Heart left ventricle (tissue), 16 donors: ENCODE data around the gene KIF26A. TPM values are rescaled to one million over a fixed set of nuclear protein-coding genes. Genes with fewer than 3 reads are reported as not detected.

Experiments used
- ATAC-seq, 4 donors: fragments of 200-7000 bp; cut with Tn5 transposase; one replicate each; pipeline ENCODE4 v1.9.1; 2020 to 2022; ENCODE audit warnings: moderate library complexity in 4 of 4, mild to moderate bottlenecking in 3 of 4, moderate number of reproducible peaks in 1 of 4
- DNase-seq, 5 donors: peaks; one replicate each; pipeline ENCODE4 v3.0.0-alpha.2; 2020
- H3K27ac ChIP-seq, 12 donors: fragments of 200-600 bp; sonication (generic) in 4 of 12; one replicate each; pipeline versions ENCODE4 v1.5.0 to v1.8.0; 2016 to 2022; ENCODE audit warnings: mild to moderate bottlenecking in 2 of 12
- H3K27me3 ChIP-seq, 9 donors: fragments of 200-600 bp; sonication (generic) in 2 of 9; one replicate each; pipeline versions ENCODE4 v1.5.1 to v1.8.0; 2016 to 2022; ENCODE audit warnings: mild to moderate bottlenecking in 3 of 9
- H3K36me3 ChIP-seq, 9 donors: fragments of 200-600 bp; sonication (generic) in 2 of 9; one replicate each; pipeline versions ENCODE4 v1.5.0 to v1.8.0; 2018 to 2022; ENCODE audit warnings: mild to moderate bottlenecking in 2 of 9
- H3K4me1 ChIP-seq, 12 donors: fragments of 200-600 bp; sonication (generic) in 4 of 12; one replicate each; pipeline versions ENCODE4 v1.5.0 to v1.8.0; 2016 to 2022; ENCODE audit warnings: mild to moderate bottlenecking in 3 of 12
- H3K4me3 ChIP-seq, 12 donors: fragments of 200-600 bp; sonication (generic) in 4 of 12; one replicate each; pipeline versions ENCODE4 v1.5.0 to v1.8.0; 2017 to 2022; ENCODE audit warnings: mild to moderate bottlenecking in 9 of 12, moderate library complexity in 4 of 12
- H3K9me3 ChIP-seq, 12 donors: fragments of 200-600 bp; sonication (generic) in 4 of 12; one replicate each; pipeline versions ENCODE4 v1.5.0 to v1.8.0; 2016 to 2022; ENCODE audit warnings: mild to moderate bottlenecking in 1 of 12
- CTCF ChIP-seq, 12 donors: fragments of 200-600 bp; sonication (generic) in 4 of 12; IDR thresholded peaks; one replicate each; pipeline versions ENCODE4 v1.5.0 to v1.8.0; 2018 to 2022; ENCODE audit warnings: antibody characterized with exemption in 12 of 12, mild to moderate bottlenecking in 5 of 12
- POLR2A ChIP-seq, 2 donors: fragments of 450-650 bp; IDR thresholded peaks; one replicate each; pipeline ENCODE4 v1.6.1; 2017; ENCODE audit warnings: antibody characterized with exemption in 2 of 2, mild to moderate bottlenecking in 2 of 2, moderate library complexity in 2 of 2
- WGBS, 4 donors: extraction: QIAGEN DNeasy Blood & Tissue Kit in 2 of 4; methylation state at CpG; one replicate each; pipeline versions ENCODE4 v1.1.5 to v1.1.7; 2013 to 2018; 5-methylcytosine and 5-hydroxymethylcytosine counted together
- intact Hi-C, 10 donors: fragments of 100-400 bp; cut with DNase I; formaldehyde crosslinking; loops; one replicate each; pipeline versions ENCODE4 v1.11.1 to v1.14.2; 2022
- polyA plus RNA-seq, 2 donors: library from polyadenylated mRNA; stranded (reverse); fragments of 200-250 nt; gene quantifications; one replicate each; pipeline ENCODE4 v1.2.3, GENCODE V29; 2013
- total RNA-seq, 9 donors: library from RNA; depleted of rRNA in 2 of 9; stranded (reverse); fragments of >200 nt in 2 of 9; fragmentation: NEBNext Ultra II Directional in 3 of 9; extraction: Animal tissue kit (Norgen Biotek cat#: 25700) in 3 of 9; gene quantifications; one replicate each; pipeline versions ENCODE4 v1.1.0 to v1.2.4, GENCODE V29; 2016 to 2023
- donor health status: ischemic (EF 13 %, LVEDD 7.1; RV severe dilation, severe dysfunction).
- donor health status: healthy with polysubstance abuse.
- donor health status: DM: no; HTN: yes; CAD: no.
- donor health status: DM: no; HTN: no; CAD: no.
- donor health status: ischemic (EF 25% LVEDD 6.9; RV normal size, moderate dysfunction).
- donor health status: ischemic (EF 25% LVEDD 5.7; RV mildly dilated, moderate dysfunction).
- donor health status: healthy.
- donor health status: DM: yes; HTN: yes; CAD: no.
- donor health status: ischemic (EF 35%, LVEDD 5.7; RV mildly dilated, moderate dysfunction).
- donor health status: nonischemic (EF 11% LVEDD 7.7; RV severe dilation, severe dysfunction).
- donor health status: DM: yes; HTN: yes; CAD: no.
- donor health status: PGD.
- donor health status: ischemic (EF 29% LVEDD 5.4; RV normal size, mild dysfunction).
- donor health status: nonischemic (EF 23%, LVEDD 6.1; RV moderate dilation, normal function).

The KIF26A gene
- total and polyA plus RNA-seq, 11 donors, result 4.9 to 12.6 (median 7.8) TPM

GRCh38 chr14:104101651-104102281 is 36.6 kb upstream of the KIF26A start:
- intact Hi-C loops, result no loop called here
- WGBS, 4 donors, result 77 to 83% (median 79%) methylated on average over 14 to 16 of the region's 16 CpGs

GRCh38 chr14:104102282-104102914 is 36.0 kb upstream of the KIF26A start:
- Histone ChIP-seq H3K36me3 (no peaks in the 10 kb centered on the region), H3K27me3 (peaks cover 0 to 13% (median 0%) of the 10 kb centered on the region in 9 donors), H3K27ac (no peak overlapping the region), H3K4me1 (no peaks in the 10 kb centered on the region), H3K4me3 (no peak overlapping the region), H3K9me3 (no peaks in the 10 kb centered on the region)
- ATAC-seq (no peak), DNase-seq (peak in 3 of 5 donors; percentile 7 to 63 (median 15))
- intact Hi-C loops, result no loop called here
- 71 to 86% (median 82%) methylated on average over 6 to 16 of the region's 16 CpGs for WGBS, 4 donors
- TF ChIP-seq CTCF (IDR thresholded peaks at IDR 0.05) (no peak), POLR2A (IDR thresholded peaks at IDR 0.05) (no peak)

More at GRCh38 chr14:104101651-104102281, 36.6 kb upstream of the KIF26A start:
- no peaks in the 10 kb centered on the region for H3K36me3 ChIP-seq
- ATAC-seq (no peak), DNase-seq (peak in 3 of 5 donors; percentile 9 to 44 (median 15))
- no peak overlapping the region for H3K4me3 ChIP-seq
- no peak for TF ChIP-seq CTCF (IDR thresholded peaks at IDR 0.05)
- no peak for TF ChIP-seq POLR2A (IDR thresholded peaks at IDR 0.05)
- H3K27ac ChIP-seq, result no peak overlapping the region
- H3K4me1 ChIP-seq, result no peaks in the 10 kb centered on the region
- H3K9me3 ChIP-seq, result no peaks in the 10 kb centered on the region
- H3K27me3 ChIP-seq, result peaks cover 0 to 13% (median 0%) of the 10 kb centered on the region in 9 donors

- 83 to 89% (median 85%) methylated on average over 22 to 26 of the region's 26 CpGs for WGBS, 4 donors
- Histone ChIP-seq H3K9me3 (no peaks in the 10 kb centered on the region), H3K27ac (no peak overlapping the region), H3K4me1 (no peaks in the 10 kb centered on the region), H3K36me3 (no peaks in the 10 kb centered on the region), H3K27me3 (peaks cover 0 to 13% (median 0%) of the 10 kb centered on the region in 9 donors), H3K4me3 (no peak overlapping the region)
- TF ChIP-seq POLR2A (IDR thresholded peaks at IDR 0.05) (no peak), CTCF (IDR thresholded peaks at IDR 0.05) (no peak)
- peak in 1 of 5 donors; percentile 19 for DNase-seq
- intact Hi-C loops, result no loop called here
- ATAC-seq, result no peak
Observed at GRCh38 chr14:104103061-104103445, 35.3 kb upstream of the KIF26A start.

GRCh38 chr14:104103446-104104075 is 34.8 kb upstream of the KIF26A start:
- Histone ChIP-seq H3K4me1 (no peaks in the 10 kb centered on the region), H3K36me3 (no peaks in the 10 kb centered on the region), H3K9me3 (no peaks in the 10 kb centered on the region), H3K27ac (no peak overlapping the region), H3K27me3 (peaks cover 0 to 13% (median 0%) of the 10 kb centered on the region in 9 donors), H3K4me3 (no peak overlapping the region)
- DNase-seq, result peak in 3 of 5 donors; percentile 20 to 59 (median 24)
- ATAC-seq, result peak in 2 of 4 donors; percentile 2 to 4
- TF ChIP-seq POLR2A (IDR thresholded peaks at IDR 0.05) (no peak), CTCF (IDR thresholded peaks at IDR 0.05) (no peak)
- intact Hi-C loops, result no loop called here
- 57 to 68% (median 65%) methylated on average over 22 to 23 of the region's 23 CpGs for WGBS, 4 donors
